ENCODE results near the gene EIF3B.
"Not testable (repeated sequence)": the region's sequence is repeated elsewhere in the genome, so short reads cannot be mapped to it uniquely, and the experiment has no call there.

Gene EIF3B

DNA sequence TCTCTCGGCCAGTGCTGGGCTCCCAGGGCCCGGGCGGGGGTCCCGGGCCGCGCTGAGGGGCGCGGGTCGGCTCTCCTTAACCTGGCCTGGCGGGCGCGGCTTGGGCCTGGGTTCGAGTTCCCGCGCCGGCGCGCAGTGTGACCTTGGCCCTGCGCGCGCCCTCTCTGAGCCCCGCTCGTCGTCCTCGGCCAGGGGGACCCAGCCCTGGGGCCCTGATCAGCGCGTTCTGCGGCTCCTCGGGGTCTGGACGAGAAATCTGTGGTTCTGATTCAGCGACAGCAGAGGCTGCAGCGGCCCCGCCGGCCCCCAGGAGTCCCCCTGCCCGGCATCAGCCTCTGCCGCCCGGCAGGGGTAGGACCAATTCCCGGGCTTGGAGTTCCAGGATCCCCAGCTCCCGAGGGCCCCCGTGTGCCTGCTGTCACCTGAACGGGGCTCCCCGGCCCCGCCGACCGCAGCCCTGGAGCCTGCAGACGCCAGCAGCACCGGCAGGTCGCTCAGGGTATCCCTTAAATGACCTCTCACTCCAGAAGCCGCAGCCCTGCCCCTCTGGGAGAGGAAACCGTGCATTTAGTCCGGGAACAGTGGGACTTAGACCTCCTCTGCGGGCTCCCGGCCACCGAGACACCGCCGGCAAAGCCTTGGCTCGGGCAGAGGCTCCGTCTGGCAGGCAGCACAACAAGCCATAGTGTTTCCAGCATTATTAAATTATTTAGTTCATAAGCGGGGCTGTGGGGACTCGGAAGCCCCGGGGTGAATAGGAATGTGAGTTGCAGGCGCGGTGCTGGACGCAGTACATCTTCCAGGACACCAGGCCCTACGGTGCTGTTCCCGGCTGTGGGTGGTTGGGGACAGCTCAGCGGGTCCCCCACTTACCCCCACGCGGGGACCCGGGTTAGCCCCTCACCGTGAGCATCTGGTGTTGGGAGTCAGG, 49.4 kb downstream of the EIF3B start:
- DNase-seq: no peak

DNA sequence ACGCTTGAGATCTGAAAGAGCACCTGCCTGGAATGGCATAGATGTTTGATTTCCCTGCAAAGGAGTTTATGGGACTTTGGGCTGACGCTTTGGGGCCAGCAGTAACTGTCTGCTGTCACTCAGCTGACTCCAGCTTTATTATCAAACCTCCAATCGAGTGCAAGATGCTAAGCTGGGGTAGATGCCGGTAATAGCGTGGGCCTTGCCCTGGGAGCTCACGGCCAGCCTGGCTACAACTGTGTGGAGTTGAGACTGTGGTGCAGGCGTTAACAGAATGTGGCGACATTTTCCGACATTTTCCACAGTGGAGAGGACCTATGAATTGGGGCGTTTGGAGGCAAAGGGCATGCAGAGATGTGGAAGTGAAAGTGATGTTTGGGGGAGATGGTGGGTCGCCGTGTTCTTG, 50.1 kb downstream of the EIF3B start:
- no peak for DNase-seq

DNA sequence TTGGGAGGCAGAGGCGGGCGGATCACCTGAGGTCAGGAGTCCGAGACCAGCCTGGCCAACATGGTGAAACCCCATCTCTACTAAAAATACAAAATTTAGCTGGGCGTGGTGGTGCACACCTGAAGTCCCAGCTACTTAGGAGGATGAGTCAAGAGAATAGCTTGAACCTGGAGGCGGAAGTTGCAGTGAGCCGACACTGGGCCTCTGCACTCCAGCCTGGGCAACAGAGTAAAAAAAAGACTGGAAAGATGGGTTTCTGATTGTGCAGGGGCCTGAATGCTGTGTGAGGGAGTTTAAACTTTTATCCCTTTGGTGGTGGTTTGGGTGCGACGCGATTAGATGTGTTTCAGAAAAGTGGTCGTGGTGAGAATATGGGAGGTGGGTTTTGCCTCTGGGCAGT, 50.6 kb downstream of the EIF3B start:
- no peak for DNase-seq

DNA sequence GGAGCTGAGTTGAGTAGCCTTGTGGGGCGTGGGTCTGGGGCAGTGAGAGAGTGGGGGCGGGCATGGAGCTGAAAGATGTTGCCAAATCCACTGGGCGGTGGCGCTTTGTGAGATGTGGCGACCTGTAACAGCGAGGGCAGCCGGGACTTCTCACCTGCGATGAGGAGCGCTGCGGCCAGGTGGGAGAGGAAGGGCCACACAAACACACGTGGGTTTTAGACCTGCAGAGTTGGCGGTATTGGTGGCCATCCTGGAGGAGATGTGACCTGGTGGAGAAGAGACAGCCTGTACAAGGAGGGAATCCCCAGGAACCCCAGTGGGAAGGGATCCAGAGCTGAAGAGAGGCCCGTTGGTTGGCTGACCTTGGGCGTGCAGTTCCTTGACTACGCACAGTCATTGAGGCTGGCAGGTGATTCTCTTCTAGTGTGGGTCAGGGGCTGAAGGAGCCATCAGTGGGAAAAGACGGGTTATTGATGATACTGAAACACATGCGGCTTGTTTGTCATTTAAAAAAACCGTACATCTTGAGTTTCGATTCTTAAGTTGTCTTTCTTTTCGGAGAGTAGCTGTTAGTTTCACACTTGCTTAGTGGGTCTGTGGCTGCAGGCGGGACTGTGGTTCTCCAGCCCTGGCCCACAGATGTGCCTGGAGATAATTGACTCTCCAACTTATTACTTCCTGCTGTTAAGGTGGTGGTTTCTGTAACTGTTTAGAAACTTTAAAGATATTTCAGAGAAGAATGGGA, 51.1 kb downstream of the EIF3B start:
- no peak for DNase-seq

DNA sequence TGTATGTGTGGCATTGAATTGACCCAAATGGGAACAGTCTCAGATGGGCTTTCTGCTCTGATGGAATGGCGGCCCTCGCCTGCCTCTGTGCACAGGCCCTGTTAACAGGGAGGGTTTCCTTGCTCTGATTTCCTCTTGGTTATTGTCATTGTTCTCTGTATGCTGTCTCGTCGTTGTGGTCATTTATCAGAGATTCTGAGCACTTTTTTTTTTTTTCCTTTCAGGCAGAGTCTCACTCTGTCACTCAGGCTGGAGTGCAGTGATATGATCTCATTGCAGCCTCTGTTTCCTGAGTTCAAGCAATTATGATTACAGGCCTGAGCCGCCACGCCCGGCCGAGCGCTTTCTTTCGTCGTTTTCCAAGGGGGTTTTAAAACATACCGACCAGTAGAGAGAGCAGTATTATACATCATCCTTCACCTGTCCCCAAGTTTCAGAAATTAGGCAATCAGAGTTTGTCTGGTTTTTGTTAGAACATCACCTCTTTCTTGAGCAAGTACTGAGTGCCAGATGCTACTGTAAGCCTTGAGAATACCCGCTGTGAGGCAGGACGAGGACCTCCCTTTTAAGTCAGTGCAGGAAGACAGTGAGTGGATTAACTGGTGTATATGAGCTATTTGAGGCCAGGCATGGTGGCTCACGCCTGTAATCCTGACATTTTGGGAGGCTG, 55.3 kb downstream of the EIF3B start:
- no peak for DNase-seq

DNA sequence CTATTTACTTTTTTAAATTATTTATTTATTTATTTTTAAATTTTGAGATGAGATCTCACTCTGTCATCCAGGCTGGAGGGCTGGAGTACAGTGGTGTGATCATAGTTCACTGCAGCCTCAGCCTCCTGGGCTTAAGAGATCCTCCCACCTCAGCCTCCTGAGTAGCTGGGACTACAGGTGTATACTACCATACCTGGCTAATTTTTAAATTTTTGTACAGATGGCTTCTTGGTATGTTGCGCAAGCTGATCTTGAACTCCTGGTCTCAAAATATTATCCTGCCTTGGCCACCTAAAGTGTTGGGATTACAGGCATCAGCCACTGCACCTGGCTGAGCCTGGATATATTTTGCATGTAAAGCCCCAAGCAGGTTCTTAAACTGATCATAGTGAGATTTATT, 56.4 kb downstream of the EIF3B start:
- no peak for DNase-seq

DNA sequence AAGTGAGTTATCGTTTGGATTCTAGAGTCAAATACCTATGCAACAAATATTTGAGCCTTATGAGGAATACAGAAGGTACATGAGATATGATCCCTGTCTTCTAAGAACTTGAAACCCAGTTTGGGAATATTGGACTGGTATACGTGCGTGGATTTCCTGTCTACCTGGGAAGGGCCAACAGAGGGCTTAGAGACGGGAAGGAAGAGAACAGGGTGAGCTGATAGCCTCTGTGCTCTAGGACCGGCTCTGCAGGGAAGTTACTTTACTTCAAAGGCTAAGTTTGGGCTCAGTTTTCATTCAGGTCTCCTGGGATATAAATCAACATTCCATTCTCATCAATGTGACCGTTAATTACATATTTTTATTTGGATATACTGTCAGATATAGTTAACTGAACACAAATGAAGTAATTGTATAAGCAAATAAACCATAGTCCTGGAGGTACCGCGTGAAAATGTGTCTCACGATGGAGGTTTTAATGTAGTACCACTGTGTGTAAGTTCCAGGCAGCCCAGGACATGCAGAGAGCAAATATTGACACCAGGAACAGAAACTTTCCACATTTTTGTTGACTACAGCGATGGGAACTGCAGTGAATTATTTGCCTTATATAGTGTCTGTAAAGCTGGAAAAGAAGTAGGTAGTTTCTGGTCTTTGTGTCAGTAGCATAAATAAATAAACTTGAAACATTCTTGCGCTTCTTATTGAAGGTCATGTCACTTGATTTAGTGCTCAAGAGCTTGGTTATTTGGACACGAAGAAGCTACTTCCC, 57.4 kb downstream of the EIF3B start:
- DNase-seq: no peak

DNA sequence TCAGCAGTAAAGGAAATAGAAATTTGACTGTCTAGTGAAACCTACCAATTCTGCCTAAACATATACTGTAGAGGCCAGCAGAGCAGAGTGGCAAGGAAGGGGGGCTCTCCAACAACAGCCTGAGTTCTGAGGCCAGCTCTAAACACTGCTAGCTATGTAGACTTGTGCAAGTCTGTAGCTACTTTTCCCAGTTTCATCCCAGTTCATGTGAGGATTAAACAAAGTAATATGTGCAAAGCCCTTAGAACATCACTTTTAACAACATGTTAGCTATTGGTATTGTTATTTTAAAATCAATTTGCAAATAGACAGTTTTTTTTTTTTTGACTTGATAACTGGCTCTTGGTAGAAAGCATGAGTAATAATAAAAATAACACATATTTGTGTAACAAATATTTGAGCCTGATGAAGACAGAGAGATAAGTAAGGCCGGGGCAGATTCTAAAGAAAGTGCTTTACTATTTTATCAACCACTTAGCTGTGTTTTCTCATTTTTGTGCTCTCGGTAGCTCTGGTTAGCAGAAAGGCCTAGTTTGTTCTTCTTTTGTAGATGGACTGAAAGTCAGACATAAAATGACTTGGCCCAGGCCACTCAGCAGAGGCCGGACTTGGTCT, 58.1 kb downstream of the EIF3B start:
- no peak for DNase-seq

DNA sequence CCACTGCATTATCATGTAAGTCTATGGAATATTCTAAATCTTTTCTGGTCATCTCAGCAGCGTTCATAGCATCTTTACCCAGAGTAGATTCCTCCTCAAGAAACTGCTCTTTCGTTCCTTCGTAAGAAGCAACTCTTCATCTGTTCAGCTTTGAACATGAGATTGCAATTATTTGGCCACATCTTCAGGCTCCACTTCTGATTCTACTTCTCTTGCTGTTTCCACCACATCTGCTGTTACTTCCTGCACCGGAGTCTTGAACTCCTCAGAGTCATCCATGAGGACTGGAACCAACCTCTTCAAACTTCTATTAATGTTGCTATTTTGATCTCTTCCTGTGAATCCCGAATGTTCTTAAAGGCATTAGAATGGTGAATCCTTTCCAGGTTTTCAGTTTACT, 61.4 kb downstream of the EIF3B start:
- no peak for DNase-seq

DNA sequence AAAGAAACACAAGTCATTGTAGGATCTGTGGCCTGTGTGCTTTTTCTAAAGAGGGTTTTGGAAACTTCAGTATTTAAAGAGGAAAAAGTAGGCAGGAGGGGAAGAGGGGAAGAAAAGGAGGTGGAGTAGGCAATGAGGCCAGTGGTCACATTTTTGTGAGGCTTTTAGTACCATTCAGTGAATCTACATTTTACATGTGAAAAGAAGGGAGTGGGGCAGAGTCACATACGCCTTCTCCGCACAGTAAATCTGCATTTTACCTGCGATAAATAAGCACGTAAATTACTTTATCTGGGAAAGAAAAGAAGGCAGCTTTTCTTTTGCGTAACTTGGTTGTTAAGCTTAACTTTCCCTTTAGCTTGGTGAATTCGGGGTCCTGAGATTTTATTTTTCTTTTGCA, 62.0 kb downstream of the EIF3B start:
- no peak for DNase-seq

DNA sequence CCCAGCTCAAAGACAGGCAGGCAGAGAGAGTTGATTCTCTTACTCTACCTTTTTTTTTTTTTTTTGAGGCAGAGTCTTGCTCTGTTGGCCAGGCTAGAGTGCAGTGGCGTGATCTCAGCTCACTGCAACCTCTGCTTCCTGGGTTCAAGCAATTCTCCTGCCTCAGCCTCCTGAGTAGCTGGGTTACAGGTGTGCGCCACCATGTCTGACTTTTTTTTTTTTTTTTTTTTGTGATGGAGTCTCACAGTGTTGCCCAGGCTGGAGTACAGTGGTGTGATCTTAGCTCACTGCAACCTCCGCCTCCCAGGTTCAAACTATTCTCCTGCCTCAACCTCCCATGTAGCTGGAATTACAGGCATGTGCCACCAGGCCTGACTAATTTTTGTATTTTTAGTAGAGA, 62.6 kb downstream of the EIF3B start:
- DNase-seq: not testable (repeated sequence)

DNA sequence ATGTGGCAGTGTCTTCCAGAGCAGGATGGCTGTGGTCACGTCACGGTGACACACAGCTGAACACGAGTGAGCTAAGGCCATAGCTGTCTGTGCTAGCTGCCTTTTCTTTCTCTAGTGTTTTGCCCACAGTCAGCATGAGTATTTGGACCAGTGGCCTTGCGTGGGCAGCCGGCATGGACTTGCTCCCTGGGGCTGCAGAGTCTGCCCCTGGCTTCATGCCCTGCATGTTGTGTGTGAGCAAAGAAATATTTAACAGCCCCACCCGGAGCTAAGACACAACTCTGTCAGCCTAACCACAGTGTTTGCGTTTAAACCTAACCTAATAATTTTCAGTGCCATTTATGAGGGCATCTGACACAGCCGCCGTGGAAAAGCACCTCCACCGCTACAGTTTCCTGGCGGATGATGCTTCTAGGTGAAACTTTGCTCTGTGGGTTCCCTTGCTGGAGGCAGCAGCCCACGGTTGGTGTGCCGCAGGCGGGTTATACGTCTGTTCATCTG, 63.4 kb downstream of the EIF3B start:
- peak; percentile 24 for DNase-seq

DNA sequence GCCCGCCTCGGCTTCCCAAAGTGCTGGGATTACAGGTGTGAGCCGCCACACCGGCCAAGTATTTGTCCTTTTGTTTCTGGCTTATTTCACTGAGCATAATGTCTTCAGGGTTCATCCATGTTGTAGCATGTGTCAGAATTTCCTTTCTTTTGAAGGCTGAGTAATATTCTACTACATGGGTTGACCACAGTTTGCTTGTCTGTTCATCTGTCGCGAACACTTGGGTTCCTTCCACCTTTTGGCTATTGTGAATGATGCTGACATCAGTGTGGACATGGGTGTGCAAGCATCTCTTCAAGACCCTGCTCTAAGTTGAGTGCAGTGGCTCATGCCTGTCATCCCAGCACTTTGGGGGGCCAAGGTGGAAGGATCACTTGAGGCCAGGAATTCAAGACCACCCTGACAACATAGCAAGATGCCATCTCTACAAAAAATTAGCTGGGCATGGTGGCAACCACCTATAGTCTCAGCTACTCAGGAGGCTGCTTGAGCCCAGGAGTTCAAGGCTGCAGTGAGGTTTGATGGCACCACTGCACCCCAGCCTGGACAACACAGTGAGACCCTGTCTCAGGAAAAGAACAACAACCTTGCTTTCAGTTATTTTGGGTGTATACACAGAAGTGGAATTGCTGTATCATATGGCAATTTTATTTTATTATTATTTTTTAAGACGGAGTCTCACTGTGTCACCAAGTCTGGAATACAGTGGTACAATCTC, 65.7 kb downstream of the EIF3B start:
- no peak for DNase-seq

DNA sequence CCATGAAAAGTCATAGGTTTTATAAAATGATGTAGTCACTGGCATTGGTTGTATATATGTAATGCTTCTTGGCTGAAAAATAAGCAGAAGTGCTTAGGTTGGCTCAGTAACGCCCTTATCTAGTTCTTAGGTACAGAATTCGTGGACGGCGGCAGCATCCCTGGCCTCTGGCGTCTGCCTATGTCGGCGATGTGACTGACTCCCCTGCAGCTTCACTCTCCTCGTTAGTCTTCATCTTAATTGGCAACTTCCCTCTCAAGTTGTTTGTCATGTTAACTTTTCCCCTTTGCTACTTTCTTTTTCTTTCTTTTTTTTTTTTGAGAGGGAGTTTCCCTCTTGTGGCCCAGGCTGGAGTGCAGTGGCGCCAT, 67.3 kb downstream of the EIF3B start:
- no peak for DNase-seq

DNA sequence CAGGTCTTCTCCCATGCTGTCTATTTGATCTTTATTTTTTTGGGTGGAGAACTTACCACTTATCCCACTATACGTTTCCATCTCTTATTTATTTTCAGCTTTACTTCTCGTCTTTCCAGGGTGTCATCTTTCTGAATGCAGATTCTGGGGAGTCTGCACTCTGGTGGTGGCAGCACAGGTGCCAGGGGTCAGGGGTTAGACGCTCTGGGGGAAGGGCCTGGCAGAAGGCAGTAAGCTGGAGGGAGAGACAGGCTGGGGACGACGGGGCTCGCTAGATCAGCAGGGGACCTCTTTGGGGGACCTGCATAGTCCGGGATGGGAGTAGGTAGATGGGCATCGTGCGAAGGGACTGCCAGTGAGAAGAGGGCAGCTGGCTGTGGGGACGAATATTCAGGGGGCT, 71.1 kb downstream of the EIF3B start:
- no peak for DNase-seq
